MM.1S (cell line): ENCODE results near the gene PPP4R1.
"Not testable (repeated sequence)": the region's sequence is repeated elsewhere in the genome, so short reads cannot be mapped to it uniquely, and the experiment has no call there.

Experiments
- DNase-seq: peaks from one replicate; pipeline ENCODE4 v3.0.0-alpha.2; 2015
- H2AFZ ChIP-seq: fragments of 300-600 bp; sonication (generic); 2 replicates; pipeline ENCODE4 v1.6.0; 2016; ENCODE audit warnings: antibody characterized with exemption, low read length
- H3F3A ChIP-seq: fragments of 300-600 bp; sonication (generic); 2 replicates; pipeline ENCODE4 v1.6.1; 2016; ENCODE audit warnings: mild to moderate bottlenecking, antibody characterized with exemption, low read length, moderate library complexity, mixed read lengths; ENCODE audit not compliant: insufficient read depth
- H3K27ac ChIP-seq: fragments of 300-600 bp; sonication (generic); 2 replicates; pipeline ENCODE4 v1.5.1; 2016; ENCODE audit warnings: mild to moderate bottlenecking, low read length
- H3K27me3 ChIP-seq: fragments of 300-600 bp; sonication (generic); replicated peaks from 2 replicates; pipeline ENCODE4 v1.6.0; 2016; ENCODE audit warnings: low read length; ENCODE audit not compliant: insufficient read depth
- H3K36me3 ChIP-seq: fragments of 300-600 bp; sonication (generic); replicated peaks from 2 replicates; pipeline ENCODE4 v1.6.1; 2016; ENCODE audit warnings: mild to moderate bottlenecking, low read length, mixed read lengths; ENCODE audit not compliant: insufficient read depth
- H3K4me1 ChIP-seq: fragments of 300-600 bp; sonication (generic); 2 replicates; pipeline ENCODE4 v1.6.1; 2016; ENCODE audit warnings: low read length, mixed read lengths
- H3K4me2 ChIP-seq: fragments of 300-600 bp; sonication (generic); 2 replicates; pipeline ENCODE4 v1.6.0; 2016; ENCODE audit warnings: low read depth, low read length
- H3K4me3 ChIP-seq: fragments of 300-600 bp; sonication (generic); 2 replicates; pipeline ENCODE4 v1.5.1; 2016; ENCODE audit warnings: low read length, mixed read lengths
- H3K79me2 ChIP-seq: fragments of 300-600 bp; sonication (generic); 2 replicates; pipeline ENCODE4 v1.6.1; 2016; ENCODE audit warnings: mixed run types, low read length, mixed read lengths
- H3K9ac ChIP-seq: fragments of 300-600 bp; sonication (generic); 2 replicates; pipeline ENCODE4 v1.6.1; 2016; ENCODE audit warnings: low read length, mixed read lengths
- H3K9me2 ChIP-seq: fragments of 300-600 bp; sonication (generic); replicated peaks from 2 replicates; pipeline ENCODE4 v1.6.1; 2016; ENCODE audit warnings: mild to moderate bottlenecking, low read length, mixed read lengths; ENCODE audit not compliant: insufficient read depth
- H3K9me3 ChIP-seq: fragments of 300-600 bp; sonication (generic); replicated peaks from 2 replicates; pipeline ENCODE4 v1.6.1; 2016; ENCODE audit warnings: mild to moderate bottlenecking, low read length, mixed read lengths; ENCODE audit not compliant: insufficient read depth
- H4K20me1 ChIP-seq: fragments of 300-600 bp; sonication (generic); 2 replicates; pipeline ENCODE4 v1.6.1; 2016; ENCODE audit warnings: mild to moderate bottlenecking, low read length, moderate library complexity, mixed read lengths; ENCODE audit not compliant: insufficient read depth
- EZH2 ChIP-seq: fragments of 300-600 bp; sonication (generic); optimal IDR thresholded peaks from 2 replicates; pipeline ENCODE3; 2017; ENCODE audit warnings: low read depth, mild to moderate bottlenecking, antibody characterized with exemption, low read length, mixed read lengths
- EZH2phosphoT487 ChIP-seq: fragments of 300-600 bp; sonication (generic); IDR thresholded peaks from 2 replicates; pipeline ENCODE4 v1.6.1; 2018; ENCODE audit warnings: antibody characterized with exemption, low read length
- TF ChIP-seq, protein P1 (sequence below): fragments of 300-600 bp; sonication (generic); IDR thresholded peaks from 2 replicates; pipeline ENCODE4 v1.5.1; 2016; ENCODE audit warnings: antibody characterized with exemption, low read length, mixed read lengths

The PPP4R1 gene

DNA sequence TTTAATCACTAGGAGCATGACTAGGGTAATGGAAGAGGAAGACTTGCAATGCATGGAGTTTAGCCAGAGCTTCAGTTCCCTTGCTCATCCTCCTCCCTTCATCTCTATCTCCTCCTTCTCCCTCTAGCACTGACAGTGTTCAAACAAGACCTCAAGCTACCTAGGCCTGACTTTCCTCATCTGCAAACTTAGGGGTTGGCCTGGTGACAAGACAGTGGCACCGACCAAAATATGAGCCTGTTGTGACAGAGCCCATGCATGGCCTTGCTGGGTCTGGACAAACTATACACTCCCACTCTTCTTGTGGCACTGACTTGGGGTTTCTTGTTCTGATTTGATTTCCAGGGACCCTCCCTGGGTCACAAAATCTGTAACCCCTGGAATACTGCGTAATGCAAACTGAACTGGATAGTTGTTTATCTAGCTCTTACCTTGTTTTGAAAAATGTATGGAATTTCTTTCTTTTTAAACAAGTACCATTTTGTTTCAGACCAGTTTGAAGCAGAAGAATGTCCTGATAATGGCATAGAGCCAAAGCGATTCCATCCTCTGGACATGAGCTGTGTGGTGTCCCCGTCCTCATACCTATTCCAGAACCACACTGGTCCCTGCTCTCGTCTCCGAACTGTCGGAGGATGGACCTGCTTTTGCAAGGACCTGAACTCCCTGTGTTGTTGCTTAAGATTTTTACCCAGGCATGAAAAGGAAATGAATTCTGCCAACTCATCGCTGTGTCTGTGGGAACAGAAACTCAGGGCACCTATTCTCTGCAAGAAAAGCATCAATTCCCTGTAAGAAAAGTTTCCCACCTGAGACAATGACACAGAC, 33.4 kb upstream of the PPP4R1 start:
- DNase-seq, result no peak
- Histone ChIP-seq H3K9me2 (no peaks in the 10 kb centered on the region), H3K9me3 (no peaks in the 10 kb centered on the region), H4K20me1 (no peaks in the 10 kb centered on the region), H3K4me1 (no peaks in the 10 kb centered on the region), H3K27ac (no peak overlapping the region), H2AFZ (no peak overlapping the region), H3K4me3 (no peak overlapping the region), H3F3A (no peaks in the 10 kb centered on the region), H3K4me2 (no peak overlapping the region), H3K27me3 (no peaks in the 10 kb centered on the region), H3K79me2 (no peaks in the 10 kb centered on the region), H3K36me3 (no peaks in the 10 kb centered on the region), H3K9ac (no peak overlapping the region)
- TF ChIP-seq, protein P1, sequence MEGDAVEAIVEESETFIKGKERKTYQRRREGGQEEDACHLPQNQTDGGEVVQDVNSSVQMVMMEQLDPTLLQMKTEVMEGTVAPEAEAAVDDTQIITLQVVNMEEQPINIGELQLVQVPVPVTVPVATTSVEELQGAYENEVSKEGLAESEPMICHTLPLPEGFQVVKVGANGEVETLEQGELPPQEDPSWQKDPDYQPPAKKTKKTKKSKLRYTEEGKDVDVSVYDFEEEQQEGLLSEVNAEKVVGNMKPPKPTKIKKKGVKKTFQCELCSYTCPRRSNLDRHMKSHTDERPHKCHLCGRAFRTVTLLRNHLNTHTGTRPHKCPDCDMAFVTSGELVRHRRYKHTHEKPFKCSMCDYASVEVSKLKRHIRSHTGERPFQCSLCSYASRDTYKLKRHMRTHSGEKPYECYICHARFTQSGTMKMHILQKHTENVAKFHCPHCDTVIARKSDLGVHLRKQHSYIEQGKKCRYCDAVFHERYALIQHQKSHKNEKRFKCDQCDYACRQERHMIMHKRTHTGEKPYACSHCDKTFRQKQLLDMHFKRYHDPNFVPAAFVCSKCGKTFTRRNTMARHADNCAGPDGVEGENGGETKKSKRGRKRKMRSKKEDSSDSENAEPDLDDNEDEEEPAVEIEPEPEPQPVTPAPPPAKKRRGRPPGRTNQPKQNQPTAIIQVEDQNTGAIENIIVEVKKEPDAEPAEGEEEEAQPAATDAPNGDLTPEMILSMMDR, result no peak
- TF ChIP-seq EZH2, result no peak
- no peak for TF ChIP-seq EZH2phosphoT487

GRCh38 chr18:9643549-9643948, 29.2 kb upstream of the PPP4R1 start:
- H3K4me3 ChIP-seq, result no peak overlapping the region
- no peak overlapping the region for H3K4me2 ChIP-seq
- no peak overlapping the region for H3K9ac ChIP-seq
- no peaks in the 10 kb centered on the region for H3K4me1 ChIP-seq
- no peak overlapping the region for H3K27ac ChIP-seq
- no peaks in the 10 kb centered on the region for H3K36me3 ChIP-seq
- TF ChIP-seq, protein P1, result no peak
- no peak for TF ChIP-seq EZH2
- H3K9me2 ChIP-seq, result no peaks in the 10 kb centered on the region
- H3K79me2 ChIP-seq, result no peaks in the 10 kb centered on the region
- H2AFZ ChIP-seq, result no peak overlapping the region
- no peaks in the 10 kb centered on the region for H3F3A ChIP-seq
- DNase-seq, result no peak
- H4K20me1 ChIP-seq, result no peaks in the 10 kb centered on the region
- no peaks in the 10 kb centered on the region for H3K9me3 ChIP-seq
- no peaks in the 10 kb centered on the region for H3K27me3 ChIP-seq

DNA sequence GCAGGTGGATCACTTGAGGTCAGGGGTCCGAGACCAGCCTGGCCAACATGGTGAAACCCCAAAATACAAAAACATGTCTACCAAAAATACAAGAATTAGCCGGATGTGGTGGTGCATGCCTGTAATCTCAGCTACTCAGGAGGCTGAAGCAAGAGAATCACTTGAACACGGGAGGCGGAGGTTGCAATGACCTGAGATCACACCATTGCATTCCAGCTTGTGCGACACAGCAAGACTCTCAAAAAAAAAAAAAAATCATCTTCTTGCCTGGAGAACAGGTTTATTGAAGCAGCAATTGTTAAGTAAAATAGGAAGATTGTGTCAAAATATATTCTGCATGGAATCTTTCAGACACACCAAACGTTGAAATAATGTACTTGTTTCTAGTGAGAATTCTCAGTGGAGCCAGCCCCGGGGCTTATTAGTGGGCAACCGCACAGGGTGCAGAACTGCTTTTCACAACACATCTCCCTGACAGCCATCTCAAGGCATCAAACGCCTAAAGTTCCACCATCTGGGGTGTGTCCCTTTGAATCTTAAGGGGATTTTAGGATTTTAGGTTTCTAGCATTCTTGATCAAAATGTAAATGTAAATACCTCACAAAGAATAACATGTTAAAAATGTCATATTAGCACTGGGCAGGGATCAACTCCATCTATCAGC, 28.6 kb upstream of the PPP4R1 start:
- no peak overlapping the region for H2AFZ ChIP-seq
- no peaks in the 10 kb centered on the region for H3K9me3 ChIP-seq
- no peaks in the 10 kb centered on the region for H3K27me3 ChIP-seq
- no peak overlapping the region for H3K4me3 ChIP-seq
- no peak overlapping the region for H3K27ac ChIP-seq
- H3K79me2 ChIP-seq, result no peaks in the 10 kb centered on the region
- H3K4me1 ChIP-seq, result no peaks in the 10 kb centered on the region
- H3K4me2 ChIP-seq, result no peak overlapping the region
- H4K20me1 ChIP-seq, result no peaks in the 10 kb centered on the region
- no peaks in the 10 kb centered on the region for H3K9me2 ChIP-seq
- no peak for TF ChIP-seq EZH2
- TF ChIP-seq, protein P1, result no peak
- TF ChIP-seq EZH2phosphoT487, result no peak
- H3F3A ChIP-seq, result no peaks in the 10 kb centered on the region
- H3K36me3 ChIP-seq, result no peaks in the 10 kb centered on the region
- no peak for DNase-seq
- H3K9ac ChIP-seq, result no peak overlapping the region

DNA sequence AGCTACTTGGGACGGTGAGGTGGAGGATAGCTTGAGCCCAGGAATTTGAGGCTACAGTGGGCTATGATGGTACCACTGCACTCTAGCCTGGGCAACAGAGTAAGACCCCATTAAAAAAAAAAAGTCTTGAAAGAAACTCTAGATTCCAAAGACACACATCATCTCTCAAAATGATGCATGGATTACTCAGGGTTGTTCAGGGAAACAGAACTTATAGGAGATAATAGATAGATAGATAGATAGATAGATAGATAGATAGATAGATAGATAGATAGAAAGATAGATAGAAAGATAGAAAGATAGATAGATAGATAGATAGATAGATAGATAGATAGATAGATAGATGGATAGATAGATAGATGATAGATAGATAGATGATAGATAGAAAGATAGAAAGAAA, 26.7 kb upstream of the PPP4R1 start:
- not testable (repeated sequence) for H3K4me1 ChIP-seq, H3K27me3 ChIP-seq, H3K9me2 ChIP-seq, DNase-seq, H3K79me2 ChIP-seq, H3K36me3 ChIP-seq, H3K4me3 ChIP-seq, H3K27ac ChIP-seq, H3K9me3 ChIP-seq, H3F3A ChIP-seq, H4K20me1 ChIP-seq, H3K9ac ChIP-seq, H2AFZ ChIP-seq, H3K4me2 ChIP-seq
